ENCODE data around the gene GABBR1.

GABBR1 gene

DNA sequence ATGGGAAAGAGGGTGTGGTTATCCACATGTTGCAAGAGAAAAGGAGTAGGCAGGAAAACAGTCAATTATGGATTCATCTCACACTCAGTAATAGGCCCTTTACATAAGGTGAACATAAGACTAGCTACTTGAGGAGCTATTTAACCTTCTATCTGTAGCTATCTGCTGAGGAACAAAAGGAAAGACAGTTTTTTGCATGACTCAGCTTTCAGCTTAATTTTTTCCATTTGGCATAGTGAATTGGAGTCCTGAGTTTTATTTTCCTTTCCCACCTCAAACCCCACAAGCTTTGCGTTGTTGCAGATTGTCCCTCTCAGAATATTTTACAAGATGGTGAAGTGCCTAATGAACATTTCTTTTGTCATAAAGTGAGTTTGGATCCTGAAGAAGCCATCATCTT, 105.9 kb downstream of the GABBR1 start:
- no peak overlapping the region for H3K9ac ChIP-seq (ENCODE audit: low read length)
- no peak overlapping the region for H2BK15ac ChIP-seq (replicated peaks; ENCODE audit: low read depth)
- H2BK120ac ChIP-seq (ENCODE audit: low read depth, low read length) = no peak overlapping the region
- no peak overlapping the region for H3K56ac ChIP-seq (ENCODE audit: low read length)
- H3K4me1 ChIP-seq (ENCODE audit: control insufficient read depth, low read depth, low read length) = no peaks in the 10 kb centered on the region
- H4K8ac ChIP-seq (ENCODE audit: low read depth, low read length) = no peak overlapping the region
- DNase-seq = no peak
- no peaks in the 10 kb centered on the region for H3K36me3 ChIP-seq (ENCODE audit: control insufficient read depth, insufficient read depth, low read length)
- H3K27ac ChIP-seq (ENCODE audit: low read depth, low read length) = no peak overlapping the region
- H3K18ac ChIP-seq (ENCODE audit: low read length) = no peak overlapping the region
- no peak overlapping the region for H2AK5ac ChIP-seq (ENCODE audit: low read length)
- H3K4ac ChIP-seq (ENCODE audit: low read depth, low read length) = no peak overlapping the region
- WGBS (ENCODE audit: extremely low coverage, insufficient coverage, low lambda C conversion rate) = no CpG with 5 or more reads among the region's 1 CpG
- H4K5ac ChIP-seq (ENCODE audit: low read length) = no peak overlapping the region
- H3K4me3 ChIP-seq (ENCODE audit: low read length) = no peak overlapping the region
- H3K4me2 ChIP-seq (ENCODE audit: low read length) = no peak overlapping the region
- no peak overlapping the region for H3K23ac ChIP-seq (ENCODE audit: low read length)
- no peaks in the 10 kb centered on the region for H3K79me2 ChIP-seq (ENCODE audit: control insufficient read depth, insufficient read depth, low read length)
- H2BK5ac ChIP-seq (ENCODE audit: low read length) = no peak overlapping the region
- no peaks in the 10 kb centered on the region for H3K79me1 ChIP-seq (ENCODE audit: low read length)
- H3K27me3 ChIP-seq (ENCODE audit: insufficient read depth, low read length, poor library complexity) = no peaks in the 10 kb centered on the region

DNA sequence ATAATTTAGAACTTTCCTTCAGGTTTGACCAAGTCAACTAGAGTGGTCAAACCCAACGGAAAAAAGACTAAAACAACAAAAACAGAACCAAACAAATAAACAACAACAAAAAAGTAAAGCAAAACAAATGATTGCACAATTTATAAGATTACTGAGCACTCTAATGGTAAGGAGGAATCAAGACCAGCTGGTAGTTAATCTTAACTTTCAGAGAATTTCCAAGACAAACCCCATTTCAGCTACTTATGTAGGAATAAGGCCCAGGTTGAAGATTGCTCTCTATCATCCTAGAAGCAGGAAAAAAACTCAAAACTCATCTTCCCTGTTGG, 107.7 kb downstream of the GABBR1 start:
- no peak overlapping the region for H2AK5ac ChIP-seq (ENCODE audit: low read length)
- no peak overlapping the region for H3K27ac ChIP-seq (ENCODE audit: low read depth, low read length)
- H4K5ac ChIP-seq (ENCODE audit: low read length) = no peak overlapping the region
- no CpG with 5 or more reads among the region's 1 CpG for WGBS (ENCODE audit: extremely low coverage, insufficient coverage, low lambda C conversion rate)
- no peak overlapping the region for H2BK15ac ChIP-seq (replicated peaks; ENCODE audit: low read depth)
- DNase-seq = no peak
- no peaks in the 10 kb centered on the region for H3K79me1 ChIP-seq (ENCODE audit: low read length)
- H3K23ac ChIP-seq (ENCODE audit: low read length) = no peak overlapping the region
- no peaks in the 10 kb centered on the region for H3K79me2 ChIP-seq (ENCODE audit: control insufficient read depth, insufficient read depth, low read length)
- H3K4me1 ChIP-seq (ENCODE audit: control insufficient read depth, low read depth, low read length) = no peaks in the 10 kb centered on the region
- no peak overlapping the region for H3K9ac ChIP-seq (ENCODE audit: low read length)
- H4K8ac ChIP-seq (ENCODE audit: low read depth, low read length) = no peak overlapping the region
- no peaks in the 10 kb centered on the region for H3K36me3 ChIP-seq (ENCODE audit: control insufficient read depth, insufficient read depth, low read length)
- no peak overlapping the region for H3K4me3 ChIP-seq (ENCODE audit: low read length)
- H3K18ac ChIP-seq (ENCODE audit: low read length) = no peak overlapping the region
- H3K56ac ChIP-seq (ENCODE audit: low read length) = no peak overlapping the region
- H2BK120ac ChIP-seq (ENCODE audit: low read depth, low read length) = no peak overlapping the region
- H3K4ac ChIP-seq (ENCODE audit: low read depth, low read length) = no peak overlapping the region
- H3K4me2 ChIP-seq (ENCODE audit: low read length) = no peak overlapping the region
- no peaks in the 10 kb centered on the region for H3K27me3 ChIP-seq (ENCODE audit: insufficient read depth, low read length, poor library complexity)
- no peak overlapping the region for H2BK5ac ChIP-seq (ENCODE audit: low read length)

DNA sequence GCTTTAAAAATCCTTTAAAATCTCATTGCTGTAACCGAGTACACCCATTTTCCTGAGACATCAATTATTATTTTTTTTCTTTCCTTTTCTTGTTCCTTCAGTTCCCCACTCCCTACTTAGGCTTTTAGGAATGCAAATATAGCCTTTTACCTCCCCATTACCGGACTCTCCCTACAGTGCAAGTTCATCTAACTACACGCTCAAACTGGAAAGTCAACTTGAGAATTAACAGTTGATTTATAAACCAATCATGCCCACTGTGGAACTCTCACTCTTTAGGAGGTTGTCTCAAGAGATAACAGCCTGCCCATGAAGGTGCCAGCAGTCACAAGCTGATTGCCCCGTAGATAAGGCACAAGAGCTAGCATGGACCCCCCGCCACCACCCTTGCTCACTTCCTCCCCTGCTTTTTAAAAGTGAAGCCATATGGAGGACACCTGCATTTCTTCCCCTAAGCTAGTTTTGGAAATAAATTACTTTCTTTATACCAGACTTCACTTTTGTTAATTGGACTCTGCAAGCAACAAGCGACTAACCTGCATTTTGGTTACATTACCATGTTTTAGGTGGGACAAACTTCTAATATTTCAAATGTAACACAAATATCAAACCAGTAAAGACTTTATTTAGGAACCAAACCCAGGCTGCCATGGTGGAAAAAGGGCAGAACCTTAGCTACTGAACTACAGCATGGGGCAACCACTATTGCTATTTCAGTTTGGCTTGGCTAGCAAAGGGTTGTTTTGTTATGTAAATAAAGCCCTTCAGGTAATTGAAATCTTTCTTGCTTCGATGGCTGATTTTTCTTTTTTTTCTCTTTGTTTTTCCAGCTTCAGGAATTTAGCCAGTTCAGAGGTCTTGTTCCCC, 108.3 kb downstream of the GABBR1 start:
- Histone ChIP-seq H3K56ac (ENCODE audit: low read length) (no peak overlapping the region), H2BK5ac (ENCODE audit: low read length) (no peak overlapping the region), H2BK120ac (ENCODE audit: low read depth, low read length) (no peak overlapping the region), H3K27ac (ENCODE audit: low read depth, low read length) (no peak overlapping the region), H3K23ac (ENCODE audit: low read length) (no peak overlapping the region), H3K79me1 (ENCODE audit: low read length) (no peaks in the 10 kb centered on the region), H3K18ac (ENCODE audit: low read length) (no peak overlapping the region), H3K4ac (ENCODE audit: low read depth, low read length) (no peak overlapping the region), H3K9ac (ENCODE audit: low read length) (no peak overlapping the region), H3K4me3 (ENCODE audit: low read length) (no peak overlapping the region), H3K27me3 (ENCODE audit: insufficient read depth, low read length, poor library complexity) (no peaks in the 10 kb centered on the region), H2BK15ac (replicated peaks; ENCODE audit: low read depth) (no peak overlapping the region), H3K4me1 (ENCODE audit: control insufficient read depth, low read depth, low read length) (no peaks in the 10 kb centered on the region), H3K79me2 (ENCODE audit: control insufficient read depth, insufficient read depth, low read length) (no peaks in the 10 kb centered on the region), H3K4me2 (ENCODE audit: low read length) (no peak overlapping the region), H3K36me3 (ENCODE audit: control insufficient read depth, insufficient read depth, low read length) (no peaks in the 10 kb centered on the region), H4K5ac (ENCODE audit: low read length) (no peak overlapping the region), H4K8ac (ENCODE audit: low read depth, low read length) (no peak overlapping the region), H2AK5ac (ENCODE audit: low read length) (no peak overlapping the region)
- no peak for DNase-seq
- WGBS (ENCODE audit: extremely low coverage, insufficient coverage, low lambda C conversion rate) = no CpG with 5 or more reads among the region's 7 CpGs

DNA sequence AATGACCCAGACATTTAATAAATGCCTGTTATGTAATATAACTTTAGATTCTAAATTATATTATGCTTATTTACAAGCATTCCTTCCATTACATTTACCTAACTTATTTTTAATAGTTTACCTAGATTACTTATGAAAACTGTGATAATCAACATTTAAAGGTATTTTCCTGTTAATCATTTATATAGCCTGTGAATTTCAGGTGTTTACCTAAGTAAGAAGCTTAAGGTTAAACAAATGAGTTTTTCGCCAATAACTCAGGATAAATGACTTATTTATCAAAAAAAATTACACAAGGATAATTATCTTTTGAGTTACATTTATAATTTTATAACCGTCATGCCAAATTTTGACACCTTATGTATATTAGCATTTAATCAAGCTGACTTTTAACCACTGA, 108.9 kb downstream of the GABBR1 start:
- no peaks in the 10 kb centered on the region for H3K27me3 ChIP-seq (ENCODE audit: insufficient read depth, low read length, poor library complexity)
- no peak overlapping the region for H2BK15ac ChIP-seq (replicated peaks; ENCODE audit: low read depth)
- WGBS (ENCODE audit: extremely low coverage, insufficient coverage, low lambda C conversion rate) = 100% methylated on average over 1 of the region's 2 CpGs
- H2AK5ac ChIP-seq (ENCODE audit: low read length) = no peak overlapping the region
- H2BK120ac ChIP-seq (ENCODE audit: low read depth, low read length) = no peak overlapping the region
- no peak overlapping the region for H3K9ac ChIP-seq (ENCODE audit: low read length)
- H3K36me3 ChIP-seq (ENCODE audit: control insufficient read depth, insufficient read depth, low read length) = no peaks in the 10 kb centered on the region
- no peak overlapping the region for H2BK5ac ChIP-seq (ENCODE audit: low read length)
- H3K18ac ChIP-seq (ENCODE audit: low read length) = no peak overlapping the region
- no peaks in the 10 kb centered on the region for H3K79me2 ChIP-seq (ENCODE audit: control insufficient read depth, insufficient read depth, low read length)
- no peaks in the 10 kb centered on the region for H3K4me1 ChIP-seq (ENCODE audit: control insufficient read depth, low read depth, low read length)
- H3K4me3 ChIP-seq (ENCODE audit: low read length) = no peak overlapping the region
- H3K4ac ChIP-seq (ENCODE audit: low read depth, low read length) = no peak overlapping the region
- H4K8ac ChIP-seq (ENCODE audit: low read depth, low read length) = no peak overlapping the region
- H3K27ac ChIP-seq (ENCODE audit: low read depth, low read length) = no peak overlapping the region
- no peak overlapping the region for H3K4me2 ChIP-seq (ENCODE audit: low read length)
- no peak for DNase-seq
- H3K23ac ChIP-seq (ENCODE audit: low read length) = no peak overlapping the region
- H4K5ac ChIP-seq (ENCODE audit: low read length) = no peak overlapping the region
- no peak overlapping the region for H3K56ac ChIP-seq (ENCODE audit: low read length)
- no peaks in the 10 kb centered on the region for H3K79me1 ChIP-seq (ENCODE audit: low read length)

DNA sequence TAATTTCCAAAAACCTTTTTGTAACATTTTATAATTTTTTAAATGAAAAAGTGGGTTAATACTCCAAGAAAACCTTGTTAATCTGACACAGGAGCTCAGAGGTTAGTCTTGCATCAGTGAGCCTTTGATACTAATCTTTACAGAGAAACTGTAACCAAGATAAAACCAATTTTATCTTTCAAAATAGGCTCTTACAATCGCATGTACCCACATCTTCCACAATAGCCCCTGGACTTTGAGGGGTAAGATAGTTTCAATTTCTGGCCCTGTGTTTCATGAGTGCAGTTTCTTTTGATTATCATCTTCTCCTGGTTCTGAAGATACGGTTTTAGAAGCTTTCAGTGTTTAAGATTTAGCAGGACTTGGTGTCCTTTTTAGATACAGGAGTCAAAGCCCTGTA, 110.8 kb downstream of the GABBR1 start:
- Histone ChIP-seq H2AK5ac (ENCODE audit: low read length) (no peak overlapping the region), H3K79me2 (ENCODE audit: control insufficient read depth, insufficient read depth, low read length) (no peaks in the 10 kb centered on the region), H2BK120ac (ENCODE audit: low read depth, low read length) (no peak overlapping the region), H2BK5ac (ENCODE audit: low read length) (no peak overlapping the region), H3K79me1 (ENCODE audit: low read length) (no peaks in the 10 kb centered on the region), H3K36me3 (ENCODE audit: control insufficient read depth, insufficient read depth, low read length) (no peaks in the 10 kb centered on the region), H3K4me2 (ENCODE audit: low read length) (no peak overlapping the region), H3K56ac (ENCODE audit: low read length) (no peak overlapping the region), H3K27me3 (ENCODE audit: insufficient read depth, low read length, poor library complexity) (no peaks in the 10 kb centered on the region), H3K4ac (ENCODE audit: low read depth, low read length) (no peak overlapping the region), H4K5ac (ENCODE audit: low read length) (no peak overlapping the region), H4K8ac (ENCODE audit: low read depth, low read length) (no peak overlapping the region), H3K18ac (ENCODE audit: low read length) (no peak overlapping the region), H3K4me3 (ENCODE audit: low read length) (no peak overlapping the region), H3K27ac (ENCODE audit: low read depth, low read length) (no peak overlapping the region), H3K4me1 (ENCODE audit: control insufficient read depth, low read depth, low read length) (no peaks in the 10 kb centered on the region), H3K9ac (ENCODE audit: low read length) (no peak overlapping the region), H2BK15ac (replicated peaks; ENCODE audit: low read depth) (no peak overlapping the region), H3K23ac (ENCODE audit: low read length) (no peak overlapping the region)
- WGBS (ENCODE audit: extremely low coverage, insufficient coverage, low lambda C conversion rate) = no CpG with 5 or more reads among the region's 2 CpGs
- DNase-seq = no peak
